ENCODE data around the gene DICER1.
A peak's percentile ranks its signal among the peaks of the same experiment; 100 is the strongest.

The DICER1 gene

GRCh38 chr14:95117937-95118721 lies 39.2 kb downstream of the DICER1 start:
- DNase-seq (ENCODE audit: low read depth) = peak; percentile 27
- TF ChIP-seq CTCF (conservative IDR thresholded peaks at IDR 0.05; ENCODE audit: low read depth, low read length) = no peak
- H3K4me3 ChIP-seq (ENCODE audit: low read depth, low read length) = no peak overlapping the region

- no peak for DNase-seq (ENCODE audit: low read depth)
- no peak overlapping the region for H3K4me3 ChIP-seq (ENCODE audit: low read depth, low read length)
- no peak for TF ChIP-seq CTCF (conservative IDR thresholded peaks at IDR 0.05; ENCODE audit: low read depth, low read length)
Observed at GRCh38 chr14:95113476-95113875, 43.9 kb downstream of the DICER1 start.

GRCh38 chr14:95111507-95112164 lies 45.7 kb downstream of the DICER1 start:
- no peak for TF ChIP-seq CTCF (conservative IDR thresholded peaks at IDR 0.05; ENCODE audit: low read depth, low read length)
- H3K4me3 ChIP-seq (ENCODE audit: low read depth, low read length) = no peak overlapping the region
- DNase-seq (ENCODE audit: low read depth) = no peak

- no peak overlapping the region for H3K4me3 ChIP-seq (ENCODE audit: low read depth, low read length)
- no peak for DNase-seq (ENCODE audit: low read depth)
- no peak for TF ChIP-seq CTCF (conservative IDR thresholded peaks at IDR 0.05; ENCODE audit: low read depth, low read length)
Observed at GRCh38 chr14:95110178-95110577, 47.2 kb downstream of the DICER1 start.

- TF ChIP-seq CTCF (conservative IDR thresholded peaks at IDR 0.05; ENCODE audit: low read depth, low read length) = no peak
- no peak overlapping the region for H3K4me3 ChIP-seq (ENCODE audit: low read depth, low read length)
- no peak for DNase-seq (ENCODE audit: low read depth)
Observed at GRCh38 chr14:95107711-95108110, 49.6 kb downstream of the DICER1 start.

- DNase-seq (ENCODE audit: low read depth) = no peak
- TF ChIP-seq CTCF (conservative IDR thresholded peaks at IDR 0.05; ENCODE audit: low read depth, low read length) = no peak
Observed at GRCh38 chr14:95106971-95107370, 50.4 kb downstream of the DICER1 start.

More at GRCh38 chr14:95106971-95107370, 50.4 kb downstream of the DICER1 start:
- H3K4me3 ChIP-seq (ENCODE audit: low read depth, low read length) = no peak overlapping the region

Data from choroid plexus epithelial cell (primary cell).